Measurements from ENCODE around the gene ABCC2.

GRCh38 chr10:99850021-99850766 lies 67.8 kb downstream of the ABCC2 start:
- TF ChIP-seq CTCF (conservative IDR thresholded peaks at IDR 0.05; ENCODE audit: low read depth, low read length) (no peak), EZH2 (IDR thresholded peaks at IDR 0.05; ENCODE audit: borderline replicate concordance, low read depth, low read length, poor library complexity, severe bottlenecking) (no peak)

Data from A673 (cell line).